HG03575 (cell line): ENCODE data around the gene MEX3D.

Experiments
- ATAC-seq: cut with Tn5 transposase; IDR thresholded peaks from one replicate; pipeline ENCODE4 v1.9.1; 2021; ENCODE audit not compliant: unreplicated experiment, insufficient number of reproducible peaks, low FRiP score; ENCODE audit errors: extremely low read depth

Gene MEX3D

DNA sequence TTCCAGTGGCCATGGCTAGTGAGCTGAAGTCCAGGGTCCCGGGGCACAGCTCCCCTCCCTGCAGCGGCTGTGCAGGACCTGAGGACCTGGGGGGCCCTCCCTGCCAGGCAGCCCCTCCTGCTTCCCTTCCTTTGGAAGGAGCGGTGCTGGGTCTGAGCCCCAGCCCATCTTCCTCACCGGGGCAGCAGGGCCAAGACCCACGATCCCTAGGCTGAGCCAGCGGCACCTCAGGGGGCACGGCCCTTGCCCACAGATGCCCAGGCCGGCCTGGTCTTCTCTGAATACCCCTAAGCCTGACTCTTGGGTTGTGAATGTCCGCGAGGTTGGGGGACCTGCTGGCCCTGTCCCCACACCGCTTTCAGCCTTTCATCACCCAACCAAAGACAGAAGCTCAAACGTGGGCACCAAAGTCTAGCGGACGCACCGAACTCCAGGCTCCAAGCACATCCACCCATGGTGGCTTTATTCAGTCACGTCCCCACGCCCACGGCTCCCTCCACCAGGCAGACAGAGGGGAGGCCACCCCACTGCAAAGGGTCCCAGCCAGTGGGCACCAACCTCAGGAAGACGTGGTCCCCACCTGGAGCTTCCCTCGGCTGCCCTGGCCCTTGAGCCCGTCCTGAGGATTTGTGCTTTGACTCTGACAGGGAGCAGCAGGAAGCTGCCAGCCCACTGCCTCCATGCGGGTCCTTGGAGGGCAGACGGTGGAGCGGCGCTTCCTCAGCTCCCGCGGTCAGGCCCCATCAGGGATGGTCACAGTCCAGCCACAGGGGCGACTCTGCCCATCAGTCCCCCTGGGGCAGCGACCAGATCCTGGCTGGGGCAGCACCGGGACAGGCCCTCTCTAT lies 8.3 kb upstream of the MEX3D start:
- ATAC-seq, result no peak

DNA sequence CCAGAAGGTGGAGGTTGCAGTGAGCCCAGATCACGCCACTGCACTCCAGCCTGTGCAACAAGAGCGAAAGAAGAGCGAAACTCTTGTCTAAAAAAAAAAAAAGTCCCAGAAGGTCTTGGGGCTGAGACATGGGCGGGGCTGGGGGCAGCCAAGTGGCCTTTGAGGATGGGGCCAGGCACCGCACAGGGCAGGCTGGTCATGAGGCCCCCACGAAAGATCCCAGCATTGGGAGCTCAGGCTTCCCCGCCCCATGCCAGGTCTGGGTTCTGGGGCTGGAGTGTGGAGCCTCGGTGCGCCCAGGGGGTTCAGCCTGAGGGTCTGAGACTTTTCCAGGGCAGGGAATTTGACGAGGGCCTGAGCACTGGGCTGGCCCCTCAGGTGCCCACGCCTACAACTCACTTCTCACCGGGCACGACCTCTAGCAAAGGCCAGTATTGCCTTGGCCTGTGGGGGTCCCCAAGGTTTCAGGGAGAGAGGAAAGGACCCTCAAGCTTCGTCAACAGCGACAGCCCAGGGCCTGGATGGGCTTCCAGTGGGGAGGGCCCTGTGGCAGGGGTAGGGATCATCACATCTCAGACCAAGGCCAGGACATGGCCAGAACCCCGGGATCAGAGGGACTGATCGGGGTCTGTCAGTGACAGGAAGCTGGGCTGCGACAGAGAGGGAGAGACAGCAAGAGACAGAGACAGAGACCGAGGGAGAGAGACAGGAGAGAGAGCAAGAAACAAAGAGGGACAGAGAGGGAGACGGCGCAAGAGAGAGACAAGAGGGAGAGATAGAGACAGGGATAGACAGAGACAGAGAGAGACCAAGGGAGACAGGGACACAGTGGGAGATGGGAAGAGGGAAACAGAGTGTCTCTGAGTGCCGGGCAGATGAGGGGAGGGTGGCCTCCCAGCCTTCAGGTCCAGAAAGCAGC lies 7.5 kb upstream of the MEX3D start:
- no peak for ATAC-seq

DNA sequence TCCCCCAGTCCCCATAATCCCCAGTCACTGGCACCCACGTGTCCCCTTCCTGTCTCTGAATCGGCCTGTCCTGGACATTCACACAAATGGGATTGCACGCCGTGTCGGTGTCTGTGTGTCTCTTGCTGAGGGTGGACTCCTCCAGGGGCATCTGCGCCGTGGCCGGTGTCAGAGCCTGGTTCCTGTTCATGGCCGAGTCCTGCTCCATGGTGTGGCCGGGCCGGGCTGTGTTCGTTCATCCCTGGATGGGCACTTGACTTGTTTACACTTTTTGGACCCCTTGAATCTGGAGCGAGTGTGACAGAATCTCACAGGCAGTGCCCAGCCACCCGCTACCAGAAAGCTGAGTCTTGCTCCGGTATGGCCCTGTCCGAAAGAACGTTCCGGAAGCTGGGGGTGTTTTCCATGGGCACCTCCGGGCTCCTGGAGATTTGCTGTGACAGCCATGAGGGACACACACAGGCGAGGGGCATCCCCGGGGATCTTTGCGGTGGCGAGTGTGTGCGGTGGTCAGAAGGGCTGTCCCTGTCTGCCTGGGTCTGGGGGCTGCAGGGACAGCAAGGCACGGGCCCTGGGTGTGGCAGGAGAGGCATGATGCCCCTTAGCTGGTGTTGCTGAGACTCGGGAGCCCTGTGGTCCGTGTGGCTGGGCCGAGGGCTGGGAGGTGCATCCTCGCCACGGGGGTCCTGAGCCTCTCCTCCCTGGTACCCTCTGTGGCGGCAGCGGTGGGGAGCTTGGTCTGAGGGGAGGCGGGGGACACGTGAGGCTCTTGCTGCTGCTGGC lies 6.4 kb upstream of the MEX3D start:
- ATAC-seq, result no peak

DNA sequence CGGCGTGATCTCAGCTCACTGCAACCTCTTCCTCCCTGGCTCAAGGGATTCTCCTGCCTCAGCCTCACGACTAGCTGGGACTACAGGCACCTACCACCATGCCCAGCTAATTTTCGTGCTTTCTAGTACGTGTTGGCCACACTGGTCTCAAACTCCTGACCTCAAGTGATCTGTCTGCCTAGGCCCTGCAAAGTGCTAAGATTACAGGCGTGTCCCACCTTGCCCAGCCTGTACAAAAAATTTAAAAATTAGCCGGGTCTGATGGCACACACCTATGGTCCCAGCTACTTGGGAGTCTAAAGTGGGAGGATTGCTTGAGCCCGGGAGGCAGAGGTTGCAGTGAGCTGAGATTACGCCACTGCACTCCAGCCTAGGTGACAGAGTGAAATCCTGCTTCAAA lies 4.7 kb upstream of the MEX3D start:
- no peak for ATAC-seq

DNA sequence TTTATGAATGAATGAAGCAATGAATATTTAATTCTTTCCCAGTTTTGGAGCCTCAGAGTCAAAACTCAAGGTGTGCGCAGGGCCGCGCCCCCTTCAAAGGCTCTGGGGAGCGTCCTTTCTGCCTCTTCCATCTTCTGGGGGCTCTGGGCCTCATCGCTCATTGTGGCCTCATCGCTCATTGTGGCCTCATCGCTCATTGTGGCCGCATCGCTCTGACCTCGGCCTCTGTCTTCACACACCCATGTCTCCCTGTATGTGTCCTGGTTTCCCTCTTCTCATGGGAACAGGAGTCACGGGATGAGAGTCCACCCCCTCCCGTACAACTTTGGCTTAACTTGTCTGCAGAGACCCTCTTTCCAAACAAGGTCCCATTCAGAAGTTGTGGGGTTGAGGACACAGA lies 3.2 kb upstream of the MEX3D start:
- ATAC-seq, result no peak

DNA sequence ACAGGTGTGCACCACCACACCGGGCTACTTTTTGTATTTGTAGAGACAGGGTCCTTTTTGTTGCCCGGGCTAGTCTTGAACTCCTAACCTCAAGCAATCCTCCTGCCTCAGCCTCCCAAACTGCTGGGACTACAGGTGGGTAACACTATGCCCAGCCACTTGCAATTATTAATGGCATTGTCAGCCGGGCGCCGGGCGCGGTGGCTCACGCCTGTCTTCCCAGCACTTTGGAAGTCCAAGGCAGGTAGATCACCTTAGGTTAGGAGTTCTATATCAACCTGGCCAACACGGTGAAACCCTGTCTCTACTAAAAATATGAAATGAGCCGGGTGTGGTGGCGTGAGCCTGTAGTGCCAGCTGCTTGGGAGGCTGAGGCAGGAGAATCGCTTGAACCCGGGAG lies 2.7 kb upstream of the MEX3D start:
- ATAC-seq, result no peak

DNA sequence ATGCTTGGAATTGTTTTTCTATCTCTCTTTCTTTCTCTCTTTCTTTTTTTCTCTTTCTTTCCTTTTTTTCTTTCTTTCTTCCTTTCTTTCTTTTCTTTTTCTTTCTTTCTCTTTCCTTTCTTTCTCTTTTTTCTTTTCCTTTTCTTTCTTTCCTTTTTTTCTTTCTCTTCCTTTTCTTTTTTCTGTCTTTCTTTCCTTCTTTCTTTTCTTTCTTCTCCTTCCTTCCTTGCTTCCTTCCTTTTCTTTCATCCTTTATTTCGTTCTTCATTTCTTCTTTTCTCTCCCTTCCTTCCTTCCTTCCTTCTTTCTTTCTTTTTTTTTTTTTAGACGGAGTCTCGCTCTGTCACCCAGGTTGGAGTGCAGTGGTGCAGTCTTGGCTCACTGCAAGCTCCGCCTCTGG lies 1.9 kb upstream of the MEX3D start:
- ATAC-seq, result no peak

DNA sequence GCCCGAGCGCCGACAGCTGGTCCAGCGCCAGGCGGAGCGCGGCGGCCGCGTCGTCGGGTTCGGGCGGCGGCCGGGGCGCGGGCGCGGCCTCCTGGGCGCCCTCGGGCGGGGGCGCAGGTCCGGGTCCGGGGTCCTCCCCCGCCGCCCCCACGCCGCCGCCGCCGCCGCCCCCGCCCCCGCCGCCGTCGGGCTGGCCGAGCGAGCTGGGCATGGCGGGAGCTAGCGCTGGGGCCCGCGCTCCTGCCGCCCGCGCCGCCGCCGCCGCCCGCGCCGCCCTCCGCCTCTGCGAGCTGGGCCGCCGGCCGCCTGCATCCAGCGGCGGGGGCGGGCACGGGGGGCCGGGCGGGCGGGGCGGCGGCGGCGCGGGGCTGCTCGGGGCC lies 287 bp downstream of the MEX3D start:
- no peak for ATAC-seq

DNA sequence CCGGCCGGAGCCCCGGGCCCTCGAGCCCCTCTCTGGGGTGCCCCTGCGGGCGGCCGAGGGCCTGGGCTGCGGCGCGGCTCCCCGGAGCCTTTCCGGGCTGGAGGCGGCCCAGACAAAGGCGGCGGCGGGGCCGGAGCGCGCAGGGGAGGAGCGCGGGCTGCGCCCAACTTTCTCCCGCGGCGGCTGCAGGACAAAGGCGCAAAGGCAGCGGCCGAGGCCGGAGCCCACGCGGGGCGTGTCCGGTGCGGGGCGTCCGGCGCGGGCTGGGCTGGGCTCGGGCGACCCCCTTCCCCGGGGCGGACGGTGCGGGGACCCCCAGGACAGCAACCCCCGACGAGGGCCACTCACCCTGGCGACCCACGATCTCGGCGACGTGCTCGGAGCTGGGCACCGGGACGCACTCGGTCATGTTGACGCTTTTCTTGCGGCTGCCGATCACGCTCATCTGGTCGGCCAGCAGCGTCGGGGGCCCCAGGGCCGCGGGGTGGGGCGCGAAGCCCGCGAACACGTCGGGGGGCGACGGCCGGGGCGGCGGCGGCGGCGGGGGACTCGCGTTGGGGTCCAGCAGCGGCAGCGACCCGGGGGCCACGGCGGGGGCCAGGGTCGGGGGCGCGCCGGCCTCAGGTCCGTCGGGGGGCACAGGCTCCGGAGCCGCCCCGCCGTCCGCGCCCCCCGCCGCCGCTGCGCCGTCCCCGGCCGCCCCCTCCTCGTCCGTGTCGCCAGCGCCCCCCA lies 843 bp downstream of the MEX3D start:
- no peak for ATAC-seq

DNA sequence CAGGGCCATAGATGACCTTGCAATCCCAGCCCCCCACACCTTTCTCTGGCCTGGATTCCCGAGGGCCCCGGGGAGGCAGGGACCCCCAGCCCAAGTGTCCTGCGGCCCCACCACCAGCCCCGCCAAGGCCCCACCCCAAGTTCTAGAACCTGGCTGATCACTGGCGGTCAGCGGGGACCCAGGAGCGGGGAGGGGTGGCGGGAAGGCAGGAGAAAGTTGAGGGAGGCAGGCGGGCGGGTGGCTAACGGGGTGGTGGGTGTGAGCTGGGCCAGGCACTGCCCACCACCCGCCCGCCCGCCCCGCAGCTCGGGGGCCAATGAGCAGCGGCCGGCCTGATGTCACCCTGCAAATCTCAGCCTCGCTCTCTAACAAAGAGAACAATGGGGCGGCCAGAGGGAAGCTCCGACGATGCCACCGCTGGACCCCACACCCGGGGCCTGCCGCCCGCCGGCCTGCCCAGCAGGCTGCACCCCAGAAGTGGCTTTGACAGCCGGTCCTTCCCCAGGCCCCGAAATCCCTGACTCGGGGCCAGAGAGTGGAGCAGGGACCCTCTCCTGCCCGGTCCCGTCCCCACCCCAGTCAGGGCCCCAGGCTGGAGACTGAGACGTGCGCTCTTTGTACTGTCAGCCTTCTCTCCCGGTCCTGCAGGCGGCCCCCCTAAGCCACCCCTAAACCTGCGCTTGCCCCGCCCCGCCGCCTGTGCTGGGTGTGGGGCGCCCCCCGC lies 1.6 kb downstream of the MEX3D start:
- ATAC-seq, result no peak

DNA sequence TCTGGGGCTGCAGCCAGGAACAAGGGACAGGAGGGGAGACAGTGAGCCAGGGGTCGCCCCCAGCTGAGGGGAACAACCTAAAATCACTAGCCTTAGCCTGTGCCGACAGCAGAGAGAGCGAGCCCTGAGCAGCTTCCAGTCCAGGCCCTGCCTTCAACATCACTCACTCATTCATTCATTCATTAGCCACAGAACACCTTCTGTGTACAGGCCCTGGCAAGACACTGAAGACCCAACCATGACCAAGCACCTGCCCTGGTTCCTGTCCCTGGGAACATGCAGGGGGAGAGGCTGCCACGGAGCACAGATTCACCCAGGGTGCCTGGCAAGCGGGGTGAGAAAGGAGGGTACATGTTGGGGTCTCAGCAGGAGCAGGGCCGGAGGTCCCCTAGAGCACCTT lies 4.9 kb downstream of the MEX3D start:
- ATAC-seq, result no peak

DNA sequence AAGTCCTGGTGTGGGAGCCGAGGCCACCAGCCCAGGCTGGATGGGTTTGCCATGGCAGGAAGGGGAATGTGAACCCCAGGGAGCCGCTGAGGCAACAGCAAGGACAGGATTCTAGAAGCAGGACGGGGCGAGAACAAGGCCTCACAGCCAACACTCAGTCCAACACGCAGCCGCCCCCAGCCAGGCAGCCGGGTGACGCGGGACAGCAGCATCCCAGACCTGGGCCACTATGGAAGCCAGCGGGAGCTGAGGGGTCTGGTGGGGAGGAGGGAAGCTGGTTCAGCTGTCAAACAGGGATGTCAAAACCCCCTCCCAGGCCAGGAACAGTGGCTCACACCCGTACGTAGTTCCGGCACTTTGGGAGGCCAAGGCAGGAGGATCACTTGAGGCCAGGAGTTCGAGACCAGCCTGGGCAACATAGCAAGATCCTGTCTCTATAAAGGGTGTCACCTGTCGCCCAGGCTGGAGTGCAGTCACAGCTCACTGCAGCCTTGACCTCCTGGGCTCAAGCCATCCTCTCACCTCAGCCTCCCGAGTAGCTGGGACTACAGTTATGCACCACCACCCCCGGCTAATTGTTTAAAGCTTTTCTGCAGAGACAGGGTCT lies 6.8 kb downstream of the MEX3D start:
- ATAC-seq, result no peak

DNA sequence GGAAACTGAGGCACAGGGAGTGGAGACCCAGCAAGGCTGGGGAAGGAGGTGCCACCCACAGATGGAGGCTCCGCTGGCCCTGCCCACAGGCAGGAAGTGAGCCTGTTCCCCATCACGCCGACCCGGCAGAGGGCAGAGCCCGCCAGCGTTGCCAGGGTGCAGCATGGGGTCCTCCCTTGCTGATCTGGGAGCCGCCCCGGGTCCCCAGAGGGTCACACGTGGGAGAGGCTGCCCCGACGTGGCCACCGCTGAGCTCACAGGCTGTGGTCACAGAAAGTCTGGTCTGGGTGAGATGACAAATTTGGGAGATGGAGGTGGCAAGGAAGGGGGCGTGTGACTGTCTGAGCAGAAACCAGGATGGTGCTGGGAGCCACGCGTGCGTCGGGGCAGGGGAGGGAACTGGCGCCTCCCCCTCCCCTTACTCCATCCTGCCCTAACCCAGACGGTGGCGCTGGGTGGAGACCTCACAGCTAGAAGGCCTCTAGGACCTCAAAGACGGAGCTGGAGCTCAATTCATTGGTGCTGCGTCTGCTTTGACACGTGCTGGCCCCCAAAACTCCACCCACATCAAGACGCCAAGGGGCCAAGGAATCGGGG lies 7.7 kb downstream of the MEX3D start:
- ATAC-seq, result no peak

DNA sequence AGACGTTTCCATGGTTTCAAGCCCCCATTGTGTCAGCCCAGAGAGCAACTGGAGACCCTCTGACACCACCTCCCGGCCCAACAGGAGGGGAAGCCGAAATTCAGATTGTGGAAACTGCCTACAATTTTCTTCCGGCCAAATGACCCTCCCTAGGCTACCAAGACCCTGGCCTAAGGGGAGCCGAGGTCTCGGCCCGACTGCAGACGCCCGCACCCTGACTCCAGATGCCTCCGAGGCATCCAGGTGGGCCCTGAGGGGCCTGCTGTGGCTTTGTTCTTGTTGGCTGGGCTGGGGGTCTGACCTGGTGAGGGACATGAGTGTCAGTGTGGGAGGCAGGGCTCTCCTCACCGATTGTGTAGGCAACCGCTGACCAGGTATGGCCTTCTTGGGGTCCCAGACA lies 9.6 kb downstream of the MEX3D start:
- no peak for ATAC-seq

DNA sequence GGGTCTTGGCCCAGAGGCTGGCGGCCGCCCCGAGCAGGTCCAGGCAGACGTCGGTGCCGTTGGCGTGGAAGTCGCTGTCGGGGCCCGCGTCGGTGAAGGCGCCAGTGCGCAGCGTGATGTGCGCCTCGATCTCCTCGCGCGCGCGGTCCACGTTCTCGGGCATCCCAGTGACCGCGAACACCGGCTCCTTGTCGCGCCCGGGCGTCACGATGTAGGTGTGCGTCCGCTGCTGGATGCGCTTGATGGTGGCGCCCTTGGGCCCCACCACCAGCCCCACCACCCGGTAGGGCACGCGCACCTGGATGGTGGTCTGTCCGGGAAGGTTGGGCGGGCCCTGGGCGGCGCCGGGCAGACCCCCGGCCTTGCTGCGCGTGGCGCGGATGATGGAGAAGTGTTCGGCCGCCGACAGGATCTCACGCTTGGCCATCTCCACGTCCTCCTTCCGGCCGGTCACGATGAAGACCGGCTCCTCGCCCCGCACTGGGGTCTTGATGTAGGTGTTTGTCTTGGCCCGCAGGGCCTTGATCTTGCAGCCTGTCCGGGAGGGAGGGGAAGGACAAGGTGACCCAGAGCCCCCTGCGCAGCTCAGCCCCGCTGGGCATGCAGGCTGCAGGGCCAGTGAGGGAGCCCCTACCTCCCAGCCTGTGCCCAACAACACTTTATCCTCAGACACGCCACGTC lies 11.6 kb downstream of the MEX3D start:
- ATAC-seq, result no peak

DNA sequence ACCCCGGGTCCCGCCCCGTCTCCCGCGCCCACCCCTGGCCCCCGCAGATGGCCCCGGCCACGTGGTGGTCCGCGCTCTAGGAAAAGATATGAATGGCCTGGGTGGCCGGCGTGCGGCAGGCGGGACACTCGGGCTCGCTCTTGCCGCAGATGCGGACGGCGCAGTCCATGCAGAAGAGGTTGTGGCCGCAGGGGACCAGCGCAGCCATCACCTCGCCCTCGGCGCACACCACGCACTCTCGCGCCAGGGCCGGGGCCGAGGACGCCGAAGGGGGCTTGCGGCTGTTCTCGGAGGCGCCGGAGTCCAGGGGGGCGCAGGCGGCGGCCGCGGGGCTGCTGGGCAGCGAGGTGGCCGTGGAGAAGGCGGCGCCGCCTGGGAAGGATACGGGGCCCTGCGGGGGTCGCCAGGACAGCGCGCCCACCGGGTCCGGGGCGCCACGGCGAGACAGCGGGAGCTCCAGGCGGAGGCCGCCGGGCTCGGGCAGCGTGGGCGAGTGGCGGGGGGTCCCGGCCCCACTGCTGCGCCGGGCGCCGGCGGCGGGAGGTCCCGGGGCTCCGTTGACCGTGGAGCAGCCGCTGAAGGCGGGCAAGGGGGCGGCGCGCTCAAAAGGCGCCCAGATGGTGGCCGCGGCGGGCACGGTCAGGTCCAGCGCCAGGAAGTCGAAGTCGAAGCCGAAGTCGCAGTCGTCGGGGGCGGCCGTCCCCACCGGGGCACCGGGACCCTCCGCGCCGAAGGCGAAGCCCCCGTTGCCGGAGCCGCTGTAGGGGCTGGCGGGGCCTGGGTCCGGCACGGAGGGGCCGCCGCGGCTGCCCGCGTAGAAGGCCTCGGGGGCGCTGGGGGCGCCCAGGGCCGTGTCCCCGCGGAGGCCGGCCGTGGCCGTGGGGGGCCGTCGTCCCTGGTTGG lies 12.4 kb downstream of the MEX3D start:
- ATAC-seq, result no peak
